Upper lobe of left lung (tissue), 4 donors: ENCODE data around the gene TNC.

Experiments
- CTCF ChIP-seq, 6 experiments: fragments of 450-650 bp in 4 of 6; fragments of 200-600 bp in 2 of 6; sonication (generic) in 2 of 6; IDR thresholded peaks; one replicate each; pipeline ENCODE4 v1.5.1; 2016 to 2019; ENCODE audit warnings: antibody characterized with exemption in 6 of 6
- POLR2A ChIP-seq, 4 donors: fragments of 450-650 bp; IDR thresholded peaks; one replicate each; pipeline ENCODE4 v1.5.1; 2016 to 2017; ENCODE audit warnings: antibody characterized with exemption in 4 of 4, mild to moderate bottlenecking in 2 of 4

GRCh38 chr9:115058175-115058574 is 59.8 kb downstream of the TNC start:
- TF ChIP-seq CTCF (IDR thresholded peaks at IDR 0.05) (no peak), POLR2A (IDR thresholded peaks at IDR 0.05) (no peak)
